Transverse colon (tissue), 4 donors: ENCODE measurements around the gene SPRR3.

Experiments used
- EP300 ChIP-seq: sonication (generic); formaldehyde crosslinking; IDR thresholded peaks from one replicate; pipeline ENCODE4 v1.6.1; 2017; ENCODE audit warnings: antibody characterized with exemption, low read depth
- POLR2A ChIP-seq: fragments of 450-650 bp; IDR thresholded peaks from one replicate; pipeline ENCODE4 v1.6.1; 2016; ENCODE audit warnings: antibody characterized with exemption, mild to moderate bottlenecking, moderate library complexity
- POLR2AphosphoS5 ChIP-seq, 3 donors: sonication (generic); formaldehyde crosslinking; IDR thresholded peaks; one replicate each; pipeline ENCODE4 v1.6.1; 2016; ENCODE audit warnings: antibody characterized with exemption in 3 of 3
- TF ChIP-seq, protein P1 (sequence below), 5 experiments: fragments of 200-600 bp in 3 of 5; fragments of 450-650 bp in 2 of 5; sonication (generic) in 3 of 5; IDR thresholded peaks; 1 replicate in 2 of 5; 2 replicates in 3 of 5; pipeline ENCODE4 v1.5.1; 2016 to 2017; ENCODE audit warnings: antibody characterized with exemption in 5 of 5, inconsistent platforms in 3 of 5, mild to moderate bottlenecking in 2 of 5, moderate library complexity in 1 of 5

DNA sequence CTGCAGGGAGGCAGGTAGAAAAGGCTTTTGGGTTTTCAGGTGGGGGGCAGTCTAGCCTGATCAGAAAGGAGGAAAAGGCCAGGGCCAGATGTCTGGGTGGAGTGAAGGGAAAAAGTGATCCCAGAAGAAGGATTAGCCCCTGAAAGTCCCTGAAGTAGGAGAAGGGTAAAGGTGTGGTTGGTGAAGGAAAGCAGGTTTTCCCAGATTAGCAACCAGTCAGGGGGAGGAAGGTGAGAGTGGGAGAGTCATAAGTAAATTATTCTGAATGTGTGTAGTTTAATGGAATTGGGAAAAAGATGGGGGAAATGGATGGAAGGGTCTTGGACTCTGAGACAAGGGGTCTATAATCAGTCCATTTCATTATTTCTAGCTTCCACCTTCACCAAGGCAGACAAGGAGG is 18.3 kb upstream of the SPRR3 start:
- TF ChIP-seq, protein P1, sequence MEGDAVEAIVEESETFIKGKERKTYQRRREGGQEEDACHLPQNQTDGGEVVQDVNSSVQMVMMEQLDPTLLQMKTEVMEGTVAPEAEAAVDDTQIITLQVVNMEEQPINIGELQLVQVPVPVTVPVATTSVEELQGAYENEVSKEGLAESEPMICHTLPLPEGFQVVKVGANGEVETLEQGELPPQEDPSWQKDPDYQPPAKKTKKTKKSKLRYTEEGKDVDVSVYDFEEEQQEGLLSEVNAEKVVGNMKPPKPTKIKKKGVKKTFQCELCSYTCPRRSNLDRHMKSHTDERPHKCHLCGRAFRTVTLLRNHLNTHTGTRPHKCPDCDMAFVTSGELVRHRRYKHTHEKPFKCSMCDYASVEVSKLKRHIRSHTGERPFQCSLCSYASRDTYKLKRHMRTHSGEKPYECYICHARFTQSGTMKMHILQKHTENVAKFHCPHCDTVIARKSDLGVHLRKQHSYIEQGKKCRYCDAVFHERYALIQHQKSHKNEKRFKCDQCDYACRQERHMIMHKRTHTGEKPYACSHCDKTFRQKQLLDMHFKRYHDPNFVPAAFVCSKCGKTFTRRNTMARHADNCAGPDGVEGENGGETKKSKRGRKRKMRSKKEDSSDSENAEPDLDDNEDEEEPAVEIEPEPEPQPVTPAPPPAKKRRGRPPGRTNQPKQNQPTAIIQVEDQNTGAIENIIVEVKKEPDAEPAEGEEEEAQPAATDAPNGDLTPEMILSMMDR (IDR thresholded peaks at IDR 0.05): no peak
- TF ChIP-seq POLR2A: no peak
- no peak for TF ChIP-seq POLR2AphosphoS5 (IDR thresholded peaks at IDR 0.05)
- TF ChIP-seq EP300: no peak
